Activated gamma-delta T cell treated with anti-CD3 and anti-CD28 coated beads, Interleukin-2, amount 50 U/mL, for 16 hours (primary cell): Measurements from ENCODE around the gene NUP50.

Source experiments
- DNase-seq: peaks from one replicate; pipeline ENCODE4 v3.0.0-alpha.2; 2020; ENCODE audit warnings: low read depth

Gene NUP50

GRCh38 chr22:45196308-45196707 lies 32.6 kb downstream of the NUP50 start:
- no peak for DNase-seq

GRCh38 chr22:45196926-45197605 lies 33.3 kb downstream of the NUP50 start:
- no peak for DNase-seq

- no peak for DNase-seq
Observed at GRCh38 chr22:45197606-45198462, 34.1 kb downstream of the NUP50 start.

GRCh38 chr22:45198463-45198795 lies 34.7 kb downstream of the NUP50 start:
- no peak for DNase-seq

- DNase-seq = no peak
Observed at GRCh38 chr22:45199723-45200122, 36.0 kb downstream of the NUP50 start.

- no peak for DNase-seq
Observed at GRCh38 chr22:45200230-45200629, 36.5 kb downstream of the NUP50 start.

GRCh38 chr22:45200860-45201511 lies 37.3 kb downstream of the NUP50 start:
- no peak for DNase-seq

- no peak for DNase-seq
Observed at GRCh38 chr22:45201678-45202332, 38.1 kb downstream of the NUP50 start.

- DNase-seq = no peak
Observed at GRCh38 chr22:45202333-45203149, 38.8 kb downstream of the NUP50 start.

- no peak for DNase-seq
Observed at GRCh38 chr22:45203150-45203951, 39.6 kb downstream of the NUP50 start.

- no peak for DNase-seq
Observed at GRCh38 chr22:45204241-45204640, 40.5 kb downstream of the NUP50 start.

GRCh38 chr22:45204819-45205218 lies 41.1 kb downstream of the NUP50 start:
- DNase-seq = no peak

GRCh38 chr22:45205276-45205925 lies 41.7 kb downstream of the NUP50 start:
- DNase-seq = no peak

- no peak for DNase-seq
Observed at GRCh38 chr22:45206233-45206632, 42.5 kb downstream of the NUP50 start.

- no peak for DNase-seq
Observed at GRCh38 chr22:45207533-45207932, 43.8 kb downstream of the NUP50 start.

- DNase-seq = no peak
Observed at GRCh38 chr22:45207981-45208664, 44.4 kb downstream of the NUP50 start.

- no peak for DNase-seq
Observed at GRCh38 chr22:45208696-45208992, 44.9 kb downstream of the NUP50 start.

GRCh38 chr22:45208993-45209838 lies 45.5 kb downstream of the NUP50 start:
- DNase-seq = no peak

- DNase-seq = no peak
Observed at GRCh38 chr22:45210174-45210573, 46.4 kb downstream of the NUP50 start.
